ENCODE data around the gene GART. TPM values are rescaled to one million over a fixed set of nuclear protein-coding genes. Genes with fewer than 3 reads are reported as not detected.

The GART gene
- total RNA-seq, 1 experiment from 2014 or later, result 132 TPM

DNA sequence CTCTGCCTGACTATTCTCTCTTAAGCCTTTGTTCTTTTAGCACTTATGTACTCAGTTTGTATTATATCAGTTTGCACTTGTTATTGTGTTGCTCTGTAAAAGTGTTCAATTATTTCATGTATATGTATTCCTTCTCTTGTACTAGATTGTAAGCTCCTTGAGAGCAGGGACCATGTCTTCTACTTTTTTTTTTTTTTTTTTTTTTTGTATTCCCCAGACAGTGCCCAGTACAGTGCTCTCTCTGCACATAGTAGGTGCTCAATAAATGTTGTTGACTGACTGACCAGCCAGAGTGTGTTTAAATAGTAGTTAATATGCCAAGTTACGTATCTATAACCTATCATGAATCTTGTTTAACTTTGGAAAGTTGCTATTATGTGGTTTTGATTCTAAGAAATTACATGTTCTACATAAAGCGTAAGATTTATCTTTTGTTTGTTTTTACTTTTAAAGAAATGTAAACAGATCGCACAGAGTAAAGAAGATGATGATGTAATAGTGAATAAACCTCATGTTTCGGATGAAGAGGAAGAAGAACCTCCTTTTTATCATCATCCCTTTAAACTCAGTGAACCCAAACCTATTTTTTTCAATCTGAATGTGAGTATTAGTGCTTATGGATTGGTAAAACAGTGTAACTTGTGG lies 17.0 kb upstream of the GART start:
- ChIA-PET CTCF (interaction anchor here (0.6 kb wide), 1 partner anchor 18 kb away, joined by 6 read pairs; no protein-coding TSS in a partner anchor), POLR2A (no interaction called here)
- H3K4me3 ChIP-seq (ENCODE audit: low read depth in 2 of 2, low read length in 2 of 2), result no peak overlapping the region
- ATAC-seq, result no peak
- H3K36me3 ChIP-seq (ENCODE audit: control insufficient read depth, insufficient read depth, low read length), result peaks cover 80% of the 10 kb centered on the region
- BruUV-seq (replicated peaks), result no TSS peak
- no peak for DNase-seq (ENCODE audit: low read depth, low spot score)
- H3K27me3 ChIP-seq (ENCODE audit: control insufficient read depth, insufficient read depth, low read length), result no peaks in the 10 kb centered on the region
- in situ Hi-C loops (cut with HindIII; ENCODE audit: low pct_unique_long_range_greater_than_20kb, low sequenced_read_pairs) (no loop called here), intact Hi-C loops (cut with micrococcal nuclease; ENCODE audit: unreplicated experiment) (no loop called here)
- no peak overlapping the region for H3K27ac ChIP-seq (ENCODE audit: low read length)
- no peaks in the 10 kb centered on the region for H3K9me3 ChIP-seq (ENCODE audit: control insufficient read depth, insufficient read depth, low read depth, low read length)
- H3K4me1 ChIP-seq (ENCODE audit: control insufficient read depth, insufficient read depth, low read length), result no peaks in the 10 kb centered on the region
- TF ChIP-seq TCF7L2 (IDR thresholded peaks at IDR 0.05; ENCODE audit: low read depth, low read length) (no peak), POLR2AphosphoS5 (IDR thresholded peaks at IDR 0.05; ENCODE audit: low read depth, low read length) (no peak), SIN3A (IDR thresholded peaks at IDR 0.05; ENCODE audit: borderline replicate concordance, insufficient read depth, low read depth, low read length) (no peak), CTCF (IDR thresholded peaks at IDR 0.05) (no peak)
- TF ChIP-seq, protein P1, sequence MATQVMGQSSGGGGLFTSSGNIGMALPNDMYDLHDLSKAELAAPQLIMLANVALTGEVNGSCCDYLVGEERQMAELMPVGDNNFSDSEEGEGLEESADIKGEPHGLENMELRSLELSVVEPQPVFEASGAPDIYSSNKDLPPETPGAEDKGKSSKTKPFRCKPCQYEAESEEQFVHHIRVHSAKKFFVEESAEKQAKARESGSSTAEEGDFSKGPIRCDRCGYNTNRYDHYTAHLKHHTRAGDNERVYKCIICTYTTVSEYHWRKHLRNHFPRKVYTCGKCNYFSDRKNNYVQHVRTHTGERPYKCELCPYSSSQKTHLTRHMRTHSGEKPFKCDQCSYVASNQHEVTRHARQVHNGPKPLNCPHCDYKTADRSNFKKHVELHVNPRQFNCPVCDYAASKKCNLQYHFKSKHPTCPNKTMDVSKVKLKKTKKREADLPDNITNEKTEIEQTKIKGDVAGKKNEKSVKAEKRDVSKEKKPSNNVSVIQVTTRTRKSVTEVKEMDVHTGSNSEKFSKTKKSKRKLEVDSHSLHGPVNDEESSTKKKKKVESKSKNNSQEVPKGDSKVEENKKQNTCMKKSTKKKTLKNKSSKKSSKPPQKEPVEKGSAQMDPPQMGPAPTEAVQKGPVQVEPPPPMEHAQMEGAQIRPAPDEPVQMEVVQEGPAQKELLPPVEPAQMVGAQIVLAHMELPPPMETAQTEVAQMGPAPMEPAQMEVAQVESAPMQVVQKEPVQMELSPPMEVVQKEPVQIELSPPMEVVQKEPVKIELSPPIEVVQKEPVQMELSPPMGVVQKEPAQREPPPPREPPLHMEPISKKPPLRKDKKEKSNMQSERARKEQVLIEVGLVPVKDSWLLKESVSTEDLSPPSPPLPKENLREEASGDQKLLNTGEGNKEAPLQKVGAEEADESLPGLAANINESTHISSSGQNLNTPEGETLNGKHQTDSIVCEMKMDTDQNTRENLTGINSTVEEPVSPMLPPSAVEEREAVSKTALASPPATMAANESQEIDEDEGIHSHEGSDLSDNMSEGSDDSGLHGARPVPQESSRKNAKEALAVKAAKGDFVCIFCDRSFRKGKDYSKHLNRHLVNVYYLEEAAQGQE (IDR thresholded peaks at IDR 0.05; ENCODE audit: insufficient read depth in 1 of 2, low read depth in 2 of 2, low read length in 1 of 2), result no peak

DNA sequence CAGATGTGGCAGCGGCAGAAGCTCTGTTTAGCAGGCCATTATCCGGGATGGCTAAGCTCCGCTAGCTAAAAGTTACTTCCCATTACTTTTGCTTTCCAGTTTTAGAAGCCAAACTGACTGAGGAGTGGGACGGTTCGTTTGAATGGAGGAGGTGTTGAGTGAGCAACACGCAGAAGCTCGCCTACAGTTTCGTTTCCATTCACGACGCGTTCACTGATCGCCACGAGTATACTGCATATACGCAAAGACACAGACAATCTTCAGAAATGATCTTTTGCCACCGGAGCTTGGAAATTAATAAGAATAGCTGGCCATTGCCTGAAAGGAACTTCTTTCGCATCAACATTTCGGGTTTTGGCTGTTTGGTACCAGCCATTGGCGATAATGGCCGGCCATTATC lies 15.5 kb upstream of the GART start:
- intact Hi-C loops (cut with micrococcal nuclease; ENCODE audit: unreplicated experiment), result no loop called here
- Histone ChIP-seq H3K27ac (ENCODE audit: low read length) (no peak overlapping the region), H3K4me1 (ENCODE audit: control insufficient read depth, insufficient read depth, low read length) (no peaks in the 10 kb centered on the region), H3K27me3 (ENCODE audit: control insufficient read depth, insufficient read depth, low read length) (no peaks in the 10 kb centered on the region), H3K4me3 (ENCODE audit: low read depth in 2 of 2, low read length in 2 of 2) (no peak overlapping the region), H3K36me3 (ENCODE audit: control insufficient read depth, insufficient read depth, low read length) (peaks cover 77% of the 10 kb centered on the region), H3K9me3 (ENCODE audit: control insufficient read depth, insufficient read depth, low read depth, low read length) (no peaks in the 10 kb centered on the region)
- DNase-seq (ENCODE audit: low read depth, low spot score) (no peak), ATAC-seq (no peak)
- CTCF ChIA-PET, result interaction anchor here (0.8 kb wide), 1 partner anchor 67 kb away, joined by 3 read pairs; no protein-coding TSS in a partner anchor
- TF ChIP-seq SIN3A (IDR thresholded peaks at IDR 0.05; ENCODE audit: borderline replicate concordance, insufficient read depth, low read depth, low read length) (no peak), CTCF (IDR thresholded peaks at IDR 0.05) (no peak), POLR2AphosphoS5 (IDR thresholded peaks at IDR 0.05; ENCODE audit: low read depth, low read length) (no peak), TCF7L2 (IDR thresholded peaks at IDR 0.05; ENCODE audit: low read depth, low read length) (no peak)
- TF ChIP-seq, protein P1 (IDR thresholded peaks at IDR 0.05; ENCODE audit: insufficient read depth in 1 of 2, low read depth in 2 of 2, low read length in 1 of 2), result no peak
- POLR2A ChIA-PET, result interaction anchor here (0.6 kb wide), 1 partner anchor 77 kb away, joined by 3 read pairs; no protein-coding TSS in a partner anchor
- BruUV-seq (replicated peaks), result no TSS peak
- in situ Hi-C loops (cut with HindIII; ENCODE audit: low pct_unique_long_range_greater_than_20kb, low sequenced_read_pairs), result no loop called here

All from Panc1 (cell line).